ENCODE data around the gene MON2.

GRCh38 chr12:62543741-62544140 is 77.1 kb downstream of the MON2 start:
- TF ChIP-seq, protein P1, sequence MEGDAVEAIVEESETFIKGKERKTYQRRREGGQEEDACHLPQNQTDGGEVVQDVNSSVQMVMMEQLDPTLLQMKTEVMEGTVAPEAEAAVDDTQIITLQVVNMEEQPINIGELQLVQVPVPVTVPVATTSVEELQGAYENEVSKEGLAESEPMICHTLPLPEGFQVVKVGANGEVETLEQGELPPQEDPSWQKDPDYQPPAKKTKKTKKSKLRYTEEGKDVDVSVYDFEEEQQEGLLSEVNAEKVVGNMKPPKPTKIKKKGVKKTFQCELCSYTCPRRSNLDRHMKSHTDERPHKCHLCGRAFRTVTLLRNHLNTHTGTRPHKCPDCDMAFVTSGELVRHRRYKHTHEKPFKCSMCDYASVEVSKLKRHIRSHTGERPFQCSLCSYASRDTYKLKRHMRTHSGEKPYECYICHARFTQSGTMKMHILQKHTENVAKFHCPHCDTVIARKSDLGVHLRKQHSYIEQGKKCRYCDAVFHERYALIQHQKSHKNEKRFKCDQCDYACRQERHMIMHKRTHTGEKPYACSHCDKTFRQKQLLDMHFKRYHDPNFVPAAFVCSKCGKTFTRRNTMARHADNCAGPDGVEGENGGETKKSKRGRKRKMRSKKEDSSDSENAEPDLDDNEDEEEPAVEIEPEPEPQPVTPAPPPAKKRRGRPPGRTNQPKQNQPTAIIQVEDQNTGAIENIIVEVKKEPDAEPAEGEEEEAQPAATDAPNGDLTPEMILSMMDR (conservative IDR thresholded peaks at IDR 0.05), result no peak
- TF ChIP-seq EZH2 (IDR thresholded peaks at IDR 0.05; ENCODE audit: low read depth), result no peak
